ENCODE data around the gene MAN2A2.

MAN2A2 gene

GRCh38 chr15:90968434-90968833 lies 65.3 kb downstream of the MAN2A2 start:
- no peak for DNase-seq (ENCODE audit: low spot score in 2 of 2)
- Mint-ChIP-seq H3K27ac (ENCODE audit: low read depth) (no peak overlapping the region), H3K4me3 (no peak overlapping the region), H3K36me3 (ENCODE audit: insufficient read depth) (peaks cover 16% of the 10 kb centered on the region), H3K9me3 (no peaks in the 10 kb centered on the region), H3K4me1 (no peaks in the 10 kb centered on the region), H3K27me3 (no peaks in the 10 kb centered on the region)
- no peak for ATAC-seq (replicated peaks; ENCODE audit: extremely low read depth, poor library complexity, severe bottlenecking)

DNA sequence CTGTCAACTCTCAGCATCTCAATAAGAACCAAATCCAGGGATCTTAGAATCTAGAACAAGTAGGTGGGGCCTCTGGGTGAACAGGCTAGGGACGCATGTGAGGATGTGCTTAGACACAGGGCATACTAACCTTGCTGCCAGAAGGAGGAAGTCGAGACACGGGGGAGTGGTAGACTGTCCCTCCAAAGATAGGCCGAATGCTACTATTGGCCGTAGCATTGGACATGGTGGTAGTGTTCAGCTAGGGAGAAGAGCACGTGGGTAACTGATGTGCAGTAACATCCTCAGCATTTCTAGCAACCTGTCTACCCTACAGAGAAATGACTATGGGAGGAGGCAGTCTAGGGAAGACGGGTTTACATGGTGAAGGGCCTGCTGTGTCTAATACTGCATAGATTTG lies 67.2 kb downstream of the MAN2A2 start:
- ATAC-seq (replicated peaks; ENCODE audit: extremely low read depth, poor library complexity, severe bottlenecking), result no peak
- Mint-ChIP-seq H3K4me3 (no peak overlapping the region), H3K36me3 (ENCODE audit: insufficient read depth) (peaks cover 20% of the 10 kb centered on the region), H3K9me3 (no peaks in the 10 kb centered on the region), H3K27me3 (no peaks in the 10 kb centered on the region), H3K4me1 (no peaks in the 10 kb centered on the region), H3K27ac (ENCODE audit: low read depth) (no peak overlapping the region)
- DNase-seq (ENCODE audit: low spot score in 2 of 2), result no peak

GRCh38 chr15:90972133-90972532 lies 69.0 kb downstream of the MAN2A2 start:
- Mint-ChIP-seq H3K4me1 (no peaks in the 10 kb centered on the region), H3K9me3 (no peaks in the 10 kb centered on the region), H3K27me3 (no peaks in the 10 kb centered on the region), H3K36me3 (ENCODE audit: insufficient read depth) (peaks cover 17% of the 10 kb centered on the region), H3K4me3 (no peak overlapping the region), H3K27ac (ENCODE audit: low read depth) (no peak overlapping the region)
- no peak for ATAC-seq (replicated peaks; ENCODE audit: extremely low read depth, poor library complexity, severe bottlenecking)
- no peak for DNase-seq (ENCODE audit: low spot score in 2 of 2)

Data from central memory CD8-positive, alpha-beta T cell (primary cell).